Activated CD8-positive, alpha-beta memory T cell treated with anti-CD3 and anti-CD28 coated beads, Interleukin-2, amount 50 U/mL, for 48 hours (primary cell): ENCODE data around the gene CD8B.

ENCODE experiments used
- DNase-seq: peaks from one replicate; pipeline ENCODE4 v3.0.0-alpha.2; 2020

The CD8B gene

DNA sequence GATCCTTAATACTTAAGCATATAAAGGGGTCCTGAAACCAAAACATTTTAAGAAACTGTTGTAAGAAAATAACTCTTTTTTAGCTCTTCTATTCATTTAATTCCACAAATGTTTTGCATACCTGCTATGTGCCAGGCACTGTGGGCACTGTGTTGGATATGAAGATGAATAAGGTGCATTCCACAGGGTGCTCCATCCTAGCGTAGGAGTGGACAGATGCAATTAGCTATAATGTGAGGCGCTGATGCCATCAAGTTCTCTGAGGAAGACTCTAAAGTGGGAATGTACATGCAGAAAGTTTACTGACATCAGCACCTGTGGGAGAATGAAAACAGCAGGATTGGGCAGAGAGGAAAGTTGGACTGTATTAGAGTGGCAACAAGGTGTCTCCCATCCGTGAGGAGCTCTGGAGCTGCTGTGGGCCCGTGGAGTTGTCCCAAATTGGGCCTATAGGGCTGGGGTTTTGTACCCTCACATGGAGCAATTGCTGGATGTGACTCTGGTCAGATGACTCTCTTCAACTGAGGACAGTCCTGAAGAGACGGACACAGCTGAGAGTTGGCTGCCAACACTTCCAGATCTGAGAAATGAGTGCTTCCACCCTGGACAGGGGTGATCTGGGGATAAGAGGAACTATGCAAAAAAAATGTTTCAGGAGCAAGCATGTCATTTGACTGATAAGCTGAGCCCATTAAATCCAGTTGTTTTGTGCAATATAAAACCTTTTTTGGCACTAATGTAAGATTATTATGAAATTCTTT lies 93.3 kb downstream of the CD8B start:
- DNase-seq, result no peak
